GM21723 (cell line): Measurements from ENCODE around the gene VPS51.
"Not testable (repeated sequence)": the region's sequence is repeated elsewhere in the genome, so short reads cannot be mapped to it uniquely, and the experiment has no call there.

Experiments used
- ATAC-seq: cut with Tn5 transposase; IDR thresholded peaks from one replicate; pipeline ENCODE4 v1.9.1; 2021; ENCODE audit warnings: mild to moderate bottlenecking, moderate library complexity; ENCODE audit not compliant: unreplicated experiment

The VPS51 gene

DNA sequence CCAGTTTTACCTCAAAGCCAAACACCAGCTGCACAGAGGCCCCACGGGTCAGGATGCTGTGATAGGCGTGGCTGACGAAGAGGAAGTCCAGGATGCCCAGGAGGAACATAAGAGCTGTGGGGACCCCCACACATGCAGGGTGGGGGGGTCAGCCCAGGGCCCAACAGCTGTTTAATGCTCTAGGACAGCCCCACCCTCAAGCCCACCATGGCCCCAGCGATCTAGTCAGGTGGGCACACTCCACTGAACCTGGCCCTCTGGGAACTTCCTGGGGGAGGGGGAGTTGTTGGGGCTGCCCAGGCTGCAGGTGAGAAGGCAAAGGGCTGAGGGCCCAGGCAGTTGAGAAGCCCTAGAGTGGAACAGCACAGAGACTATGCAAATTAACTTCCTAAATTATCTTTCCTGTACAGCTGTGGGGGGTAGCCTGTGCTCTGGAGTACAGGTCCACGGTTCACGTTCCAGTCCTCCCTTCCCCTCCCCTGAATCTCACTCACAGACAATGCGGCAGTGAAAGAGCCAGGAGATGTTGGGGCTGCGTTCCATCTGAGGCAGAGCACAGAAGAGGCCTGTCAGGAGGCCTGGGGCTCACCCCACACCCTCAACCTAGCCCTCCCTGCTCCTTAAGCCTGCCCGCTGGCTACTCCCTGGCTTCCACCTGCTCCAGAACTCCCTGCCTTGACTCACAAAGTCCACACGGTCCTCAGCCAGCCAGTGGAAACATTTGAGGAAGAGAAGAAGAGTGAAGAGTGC is 36.4 kb downstream of the VPS51 start:
- peak; percentile 43 for ATAC-seq

DNA sequence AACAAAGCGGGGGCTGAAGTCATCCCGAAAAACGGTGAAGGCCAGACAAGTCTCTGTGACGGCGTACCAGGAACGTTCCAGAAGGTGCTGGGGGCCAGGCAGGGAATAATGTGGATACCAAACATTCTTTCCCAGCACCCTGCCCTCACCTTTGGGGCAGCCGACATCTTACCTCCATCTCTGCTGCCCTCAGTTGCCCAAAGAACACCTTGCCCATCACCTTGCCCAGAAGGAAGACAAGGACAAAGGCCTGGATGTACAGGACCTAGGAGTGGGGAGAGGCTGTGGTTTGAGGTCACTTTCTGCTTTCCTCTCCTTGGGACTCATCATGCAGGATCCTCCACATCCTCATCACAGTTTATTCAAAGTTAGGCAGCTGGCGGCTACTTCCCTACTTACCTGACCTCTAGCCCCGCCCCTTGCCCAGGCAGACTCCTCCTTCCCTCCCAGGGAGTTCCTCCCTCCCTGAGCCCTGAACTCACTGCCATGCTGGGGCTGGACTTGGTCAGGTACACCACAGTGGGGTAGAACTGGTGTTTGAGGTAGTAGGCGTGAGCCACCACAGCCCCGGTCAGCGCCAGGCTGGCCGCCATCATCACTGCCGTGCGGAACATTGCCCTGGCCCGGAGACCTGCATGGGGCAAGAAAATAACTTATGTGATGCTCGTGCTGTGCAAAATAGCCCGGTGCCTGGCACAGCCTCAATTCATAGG is 37.1 kb downstream of the VPS51 start:
- ATAC-seq = no peak

DNA sequence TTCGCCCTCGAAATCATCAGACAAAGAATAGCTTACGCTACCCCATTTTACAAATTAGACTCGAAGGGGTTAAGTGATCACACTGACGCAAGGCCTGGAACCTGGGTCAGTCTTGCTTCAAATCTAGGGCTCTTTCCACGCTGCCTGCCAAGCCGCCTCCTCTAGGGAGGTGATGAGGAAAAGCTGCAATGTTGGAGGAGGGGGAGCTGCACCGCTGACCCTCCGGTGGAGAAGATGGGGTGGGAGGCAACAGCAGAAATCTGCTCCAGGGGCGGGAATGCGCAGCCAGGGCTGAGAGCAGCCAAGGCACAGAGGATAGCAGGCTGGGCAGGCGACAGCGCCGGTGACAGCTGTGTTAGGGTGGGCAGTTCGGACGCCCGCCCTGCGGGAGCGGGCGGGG is 37.7 kb downstream of the VPS51 start:
- no peak for ATAC-seq

DNA sequence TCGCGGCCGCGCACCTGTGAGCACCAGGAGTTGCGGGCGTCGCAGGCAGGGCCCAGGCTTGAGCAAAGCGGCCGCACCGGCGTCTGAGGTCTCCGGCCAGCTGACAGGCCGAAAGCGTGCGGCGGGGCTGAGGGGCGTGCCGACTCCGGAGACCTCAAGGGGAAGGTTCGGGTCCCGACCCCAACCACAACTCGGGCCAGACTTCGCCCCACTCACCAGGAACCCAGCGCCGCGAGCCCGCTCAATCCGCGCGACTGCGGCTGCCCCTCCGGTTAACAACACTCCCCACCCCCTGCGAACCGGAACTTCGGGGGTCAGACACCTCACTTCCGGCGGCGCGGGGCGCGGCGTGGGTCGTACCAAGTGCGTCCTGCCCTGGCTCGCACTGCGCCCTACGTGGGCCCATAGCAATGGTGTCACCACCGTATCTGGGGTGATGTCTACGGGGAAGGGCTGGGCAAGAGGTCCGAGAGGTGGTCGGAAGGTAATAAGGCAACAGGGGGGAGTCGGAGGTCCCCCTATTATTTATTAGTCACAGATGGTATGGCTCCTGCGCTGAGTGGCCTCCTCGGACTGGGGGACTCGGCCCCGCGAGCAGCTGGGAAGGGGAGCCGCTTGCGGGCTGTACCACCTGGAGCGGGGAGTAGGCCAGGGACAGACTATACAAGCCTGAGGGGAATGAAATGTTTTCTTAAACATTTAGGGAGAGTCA is 38.4 kb downstream of the VPS51 start, which contains the start of gene SYVN1:
TSS of gene SYVN1 (minus strand) at position 280 of the 712 bp plus-strand sequence. CDS start 918 bp downstream, outside the sequence.
- peak; percentile 54 for ATAC-seq

DNA sequence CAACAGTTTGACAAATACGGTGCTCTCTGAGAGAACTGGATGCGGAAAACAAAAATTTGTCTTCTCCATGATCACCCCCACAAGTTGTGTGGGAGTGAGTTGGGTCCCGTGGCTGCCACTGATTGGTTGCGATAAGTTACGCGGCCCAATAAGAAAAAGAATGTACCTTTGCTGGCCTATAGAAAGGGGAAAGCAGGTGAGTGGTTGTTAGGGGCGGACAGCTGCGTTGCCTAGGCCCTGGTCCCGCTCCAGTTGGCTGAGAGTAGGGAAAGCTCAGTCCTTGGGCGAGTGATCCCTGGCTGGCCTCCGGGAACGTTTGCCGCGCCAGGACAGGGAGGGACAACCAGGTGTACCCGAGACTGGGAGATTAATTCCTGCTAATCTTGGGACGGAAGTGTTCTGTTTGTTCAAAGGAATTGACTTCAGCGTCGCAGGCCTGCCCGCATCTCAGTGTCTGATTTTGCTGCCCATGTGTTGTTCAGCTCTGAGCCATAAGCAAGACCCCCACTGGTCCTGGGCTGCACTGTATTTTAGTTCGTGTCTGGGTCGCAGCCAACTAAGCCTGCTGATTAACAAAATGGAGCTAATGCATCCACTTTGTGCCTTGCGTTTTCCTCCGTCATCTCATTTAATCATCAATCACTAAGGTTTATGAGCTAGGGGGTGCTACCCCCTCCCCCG is 39.1 kb downstream of the VPS51 start:
- ATAC-seq = peak; percentile 67

DNA sequence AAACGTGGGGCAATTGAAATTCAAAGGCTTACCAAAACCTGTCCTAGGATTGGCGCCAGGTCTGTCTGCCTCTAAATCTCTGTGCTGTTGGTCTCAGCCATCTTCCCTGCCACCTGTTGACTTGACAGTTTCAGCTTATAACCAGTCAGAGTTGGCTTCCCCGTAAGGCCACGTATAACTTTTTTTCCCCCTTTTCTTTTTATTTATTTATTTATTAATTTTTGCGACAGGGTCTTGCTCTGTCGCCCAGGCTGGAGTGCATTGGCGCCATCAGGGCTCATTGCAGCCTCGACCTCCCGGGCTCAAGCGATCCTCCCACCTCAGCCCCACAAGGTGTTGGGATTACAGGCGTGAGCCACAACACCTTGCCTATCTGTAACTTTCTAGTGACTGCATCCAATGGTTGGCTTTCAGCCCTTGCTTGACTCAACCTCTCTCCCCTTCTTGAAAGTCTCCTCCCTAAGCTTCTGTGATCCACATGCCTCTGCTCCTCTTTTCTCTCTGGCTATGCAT is 39.7 kb downstream of the VPS51 start:
- ATAC-seq = no peak

DNA sequence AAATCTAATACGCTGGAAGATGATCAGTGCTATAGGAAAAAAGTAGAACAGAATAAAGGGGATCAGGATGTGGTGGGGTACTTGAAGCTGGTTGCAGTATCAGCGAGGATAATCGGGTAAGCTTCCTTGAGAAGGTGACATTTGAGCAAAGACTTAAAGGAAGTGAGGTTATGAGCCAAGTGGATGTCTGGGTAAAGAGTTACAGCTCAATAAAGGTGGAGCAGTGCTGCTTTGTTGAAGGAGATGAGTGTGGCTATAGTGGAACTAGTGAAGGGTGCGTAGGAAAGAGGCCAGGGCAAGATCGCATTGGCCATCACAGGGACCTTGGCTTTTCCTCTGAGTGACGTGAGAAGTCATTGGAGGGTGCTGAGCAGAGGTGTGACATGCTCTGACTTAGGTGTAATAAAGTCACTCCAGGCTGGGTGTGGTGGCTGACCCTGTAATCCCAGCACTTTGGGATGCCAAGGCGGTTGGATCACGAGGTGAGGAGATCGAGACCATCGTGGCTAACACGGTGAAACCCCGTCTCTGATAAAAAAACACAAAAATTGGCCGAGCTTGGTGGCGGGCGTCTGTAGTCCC is 40.6 kb downstream of the VPS51 start:
- no peak for ATAC-seq

DNA sequence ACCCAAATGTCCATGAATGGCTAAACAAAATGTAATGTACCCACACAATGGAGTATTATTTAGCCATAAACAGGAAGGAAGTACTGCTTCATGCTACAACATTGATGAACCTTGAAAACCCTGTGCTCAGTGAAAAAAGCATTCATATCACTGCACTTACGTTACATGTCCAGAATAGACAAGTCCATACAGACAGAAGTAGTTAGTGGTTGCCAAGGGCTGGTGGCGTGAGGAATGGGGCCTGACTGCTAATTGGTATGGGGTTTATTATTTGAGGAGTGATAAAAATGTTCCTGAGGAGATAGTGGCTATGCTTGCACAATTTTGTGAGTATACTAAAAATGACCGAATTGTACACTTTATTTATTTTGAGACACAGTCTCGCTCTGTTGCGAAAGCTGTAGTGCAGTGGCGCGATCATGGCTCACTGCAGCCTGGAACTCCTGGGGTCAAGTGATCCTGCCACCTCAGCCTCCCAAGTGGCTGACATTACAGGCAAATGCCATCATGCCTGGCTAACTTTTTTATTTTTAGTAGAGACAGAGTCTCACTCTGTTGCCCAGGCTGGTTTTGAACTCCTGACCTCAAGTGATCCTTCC is 46.0 kb downstream of the VPS51 start:
- ATAC-seq = no peak

DNA sequence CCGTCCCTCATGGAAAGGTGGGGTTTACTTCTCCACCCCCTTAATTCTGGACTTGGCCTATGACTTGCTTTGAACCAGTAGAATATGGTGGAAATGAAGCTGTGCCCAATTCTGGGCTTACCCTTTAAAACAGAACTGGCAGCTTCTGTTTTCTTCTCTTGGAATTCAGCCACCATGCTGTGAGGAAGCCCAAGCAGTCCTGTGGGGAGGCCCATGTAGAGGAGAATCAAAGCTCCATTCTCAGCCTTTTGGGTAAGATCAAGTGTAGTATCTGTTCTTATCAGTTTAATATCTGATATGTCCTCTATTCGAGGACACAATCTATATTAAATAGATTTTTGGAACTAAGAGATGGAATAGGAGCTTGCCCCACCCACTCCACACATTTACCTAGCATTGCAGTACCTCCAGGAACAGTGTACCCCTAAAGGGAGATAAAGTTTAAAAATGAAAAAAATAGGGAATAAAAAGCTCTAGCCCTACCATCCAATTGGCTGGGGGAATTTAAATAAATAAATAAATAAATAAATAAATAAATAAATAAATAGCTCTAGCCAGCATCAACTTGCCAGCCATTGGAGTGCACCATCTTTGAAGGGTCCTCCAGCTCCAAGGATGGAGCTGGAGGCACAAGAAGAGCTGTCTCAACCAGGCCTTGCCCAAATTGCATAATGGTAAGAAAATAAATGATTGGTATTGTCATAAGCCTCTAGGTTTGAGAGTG is 51.5 kb downstream of the VPS51 start:
- ATAC-seq = no peak

DNA sequence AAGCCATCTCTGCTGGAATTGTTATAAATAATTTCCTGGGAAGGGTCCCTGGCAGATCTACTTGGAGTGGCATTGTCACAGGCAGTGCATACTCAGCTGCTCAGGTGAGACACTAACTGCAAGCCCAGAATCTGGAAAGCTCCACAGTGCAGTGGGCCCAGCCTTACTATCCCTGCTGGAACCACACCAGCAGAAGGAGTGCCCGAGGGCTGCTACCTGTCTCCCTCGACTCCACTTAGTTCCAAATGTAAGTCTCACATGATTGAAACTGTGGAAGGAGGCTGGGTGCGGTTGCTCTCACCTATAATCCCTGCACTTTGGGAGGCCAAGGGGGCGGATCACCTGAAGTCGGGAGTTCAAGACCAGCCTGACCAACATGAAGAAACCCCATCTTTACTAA is 52.6 kb downstream of the VPS51 start:
- no peak for ATAC-seq

DNA sequence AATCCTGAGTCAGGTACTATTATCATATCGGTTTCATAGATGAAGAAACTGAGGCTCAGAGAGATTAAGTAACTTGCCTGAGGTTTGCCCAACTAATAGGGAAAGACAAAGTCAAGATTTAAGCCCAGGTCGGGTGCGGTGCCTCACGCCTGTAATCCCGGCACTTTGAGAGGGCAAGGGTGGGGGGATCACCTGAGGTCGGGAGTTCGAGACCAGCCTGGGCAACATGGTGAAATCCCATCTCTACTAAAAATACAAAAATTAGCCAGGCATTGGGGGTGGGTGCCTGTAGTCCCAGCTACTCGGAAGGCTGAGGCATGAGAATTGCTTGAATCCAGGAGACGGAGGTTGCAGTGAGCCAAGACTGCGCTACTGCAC is 54.1 kb downstream of the VPS51 start:
- ATAC-seq = not testable (repeated sequence)

DNA sequence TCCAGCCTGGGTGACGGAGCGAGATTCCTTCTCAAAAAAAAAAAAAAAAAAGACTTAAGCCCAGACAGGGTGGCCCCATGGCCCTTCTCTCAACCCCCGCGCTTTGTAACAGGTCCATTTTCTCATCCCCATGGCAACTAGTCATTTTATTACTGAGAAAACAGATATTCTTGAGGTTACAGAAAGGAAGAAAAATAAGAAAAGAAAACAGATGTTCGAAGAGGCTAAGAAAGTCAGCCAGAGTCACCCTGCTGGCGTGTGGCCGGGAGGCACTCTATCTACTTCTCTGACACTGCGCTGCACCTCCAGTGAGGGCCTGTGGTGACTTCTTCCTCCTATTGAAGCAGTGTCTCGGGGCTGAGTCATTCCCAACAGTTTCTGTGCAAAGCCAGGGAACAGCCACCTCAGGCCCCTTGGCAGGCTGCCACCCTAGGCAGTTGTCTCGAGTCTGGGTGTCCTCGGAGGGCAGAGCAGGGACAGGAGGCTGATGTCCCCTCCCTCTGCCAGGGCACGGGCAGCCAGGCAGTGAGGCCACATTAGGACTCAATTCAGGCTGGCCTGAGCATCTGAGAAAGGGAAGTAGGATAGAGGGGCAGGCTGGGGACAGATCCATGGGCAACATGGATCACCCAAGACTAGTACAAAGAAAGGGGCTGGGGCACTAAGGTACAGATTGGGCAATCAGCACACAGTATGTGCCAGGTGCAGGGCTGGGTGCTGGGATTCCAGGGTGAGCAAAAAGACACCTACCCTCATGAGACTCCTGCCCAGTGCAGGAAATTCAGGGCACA is 54.7 kb downstream of the VPS51 start:
- ATAC-seq = peak; percentile 74

DNA sequence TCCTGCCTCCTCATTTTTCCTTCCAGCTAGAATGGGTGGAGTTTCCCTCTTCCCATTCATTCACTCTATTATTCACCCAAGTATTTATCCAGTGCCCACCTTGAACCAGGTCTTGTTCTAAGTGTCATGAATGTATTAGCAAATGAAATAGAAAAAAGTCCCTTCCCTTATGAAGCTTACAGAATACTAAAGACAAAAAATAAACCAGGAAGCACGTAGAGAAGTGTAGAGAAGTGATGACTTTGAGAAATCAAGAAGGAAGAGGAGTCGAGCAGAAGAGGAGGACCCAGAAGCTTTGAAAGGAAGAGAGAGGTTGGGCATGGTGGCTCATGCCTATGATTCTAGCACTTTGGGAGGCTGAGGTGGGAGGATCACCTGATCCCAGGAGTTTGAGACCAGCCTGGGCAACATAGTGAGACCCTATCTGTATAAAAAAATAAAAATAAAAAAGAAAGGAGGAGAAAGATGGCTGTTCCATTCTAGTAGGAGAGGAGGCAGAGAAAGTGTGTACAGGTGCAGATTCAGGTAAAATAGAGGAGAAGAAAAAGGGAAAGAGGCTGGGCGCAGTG is 55.4 kb downstream of the VPS51 start:
- no peak for ATAC-seq

DNA sequence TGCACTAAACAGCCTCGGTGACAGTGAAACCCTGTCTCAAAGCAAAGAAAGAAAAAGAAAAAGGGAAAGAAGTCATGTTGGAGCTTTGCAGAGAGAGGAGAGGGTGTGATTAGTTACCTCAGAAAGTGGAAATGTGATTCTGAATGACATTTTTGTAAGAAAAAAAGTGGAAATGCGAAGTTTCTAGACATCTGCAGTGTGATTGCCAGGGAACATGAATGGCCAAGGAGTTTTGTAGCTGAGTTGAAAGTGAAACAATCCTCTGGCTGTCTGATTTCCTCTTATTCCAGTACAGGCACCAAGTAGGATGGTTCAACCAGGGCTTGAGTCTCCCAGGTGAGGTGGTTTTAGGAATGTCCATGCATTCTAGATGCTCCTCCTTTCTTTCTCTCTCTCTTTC is 56.1 kb downstream of the VPS51 start:
- no peak for ATAC-seq

DNA sequence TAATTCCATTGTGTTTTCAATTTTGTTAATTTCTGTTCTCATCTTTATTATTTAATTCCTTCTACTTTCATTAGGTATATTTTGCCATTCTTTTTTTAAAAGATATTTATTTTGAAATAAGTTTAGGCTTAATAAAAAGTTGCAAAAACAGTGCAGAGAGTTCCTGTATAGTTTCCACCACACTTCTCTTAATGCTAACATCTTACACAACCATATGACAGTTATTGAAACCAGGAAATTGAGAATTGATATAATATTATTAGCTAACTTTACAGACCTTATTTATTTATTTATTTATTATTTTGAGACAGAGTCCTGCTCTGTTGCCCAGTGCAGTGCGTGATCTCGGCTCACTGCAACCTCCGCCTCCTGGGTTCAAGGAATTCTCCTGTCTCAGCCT is 60.2 kb downstream of the VPS51 start:
- ATAC-seq = no peak

DNA sequence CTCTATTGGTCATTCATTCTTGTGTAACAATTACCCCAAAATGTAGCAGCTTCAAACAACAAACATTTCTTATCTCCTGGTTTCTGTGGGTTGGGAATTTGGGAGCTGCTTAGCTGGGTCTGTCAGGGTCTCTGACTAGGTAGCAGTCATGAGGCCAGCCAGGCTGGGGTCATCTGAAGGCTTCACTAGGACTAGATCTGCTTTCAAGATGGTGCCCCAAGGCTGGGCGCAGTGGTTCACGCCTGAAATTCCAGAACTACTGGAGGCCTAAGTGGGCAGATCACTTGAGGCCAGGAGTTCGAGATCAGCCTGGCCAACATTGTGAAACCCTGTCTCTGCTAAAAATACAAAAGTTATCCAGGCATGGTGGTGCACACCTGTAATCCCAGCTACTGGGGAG is 60.9 kb downstream of the VPS51 start:
- no peak for ATAC-seq

DNA sequence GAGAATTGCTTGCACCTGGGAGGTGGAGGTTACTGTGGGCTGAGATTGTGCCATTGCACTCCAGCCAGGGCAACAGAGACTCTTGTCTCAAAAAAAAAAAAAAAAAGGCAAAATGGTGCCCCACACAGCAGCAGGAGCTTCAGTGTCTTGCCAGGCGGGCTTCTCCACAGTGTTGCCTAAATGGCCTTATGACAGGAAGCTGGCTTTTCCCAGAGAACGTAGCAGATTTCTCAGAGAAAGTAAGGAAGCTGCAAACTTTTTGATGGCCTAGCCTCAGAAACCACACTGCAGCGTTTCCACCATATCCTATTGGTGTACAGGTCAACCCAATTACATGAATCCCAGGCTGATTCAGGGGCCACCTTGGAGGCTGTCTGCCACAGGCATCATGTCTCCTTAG is 61.3 kb downstream of the VPS51 start:
- no peak for ATAC-seq

DNA sequence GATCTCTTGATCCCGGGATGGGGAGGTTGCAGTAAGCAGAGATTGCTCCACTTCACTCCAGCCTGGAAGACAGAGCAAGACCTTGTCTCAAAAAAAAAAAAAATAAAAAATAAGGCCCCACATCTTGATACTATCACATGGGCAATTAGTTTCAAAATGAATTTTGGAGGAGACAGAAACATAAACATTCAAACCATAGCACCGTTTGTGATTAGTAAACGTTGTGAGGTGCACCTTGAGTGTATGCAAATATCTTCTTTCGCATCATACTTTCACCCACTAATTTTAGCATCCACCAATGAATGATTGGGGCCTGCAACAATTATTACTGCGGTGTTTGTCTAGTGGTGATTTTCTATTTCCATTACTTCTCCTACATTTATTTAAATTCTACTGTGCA is 63.0 kb downstream of the VPS51 start:
- ATAC-seq = peak; percentile 90

DNA sequence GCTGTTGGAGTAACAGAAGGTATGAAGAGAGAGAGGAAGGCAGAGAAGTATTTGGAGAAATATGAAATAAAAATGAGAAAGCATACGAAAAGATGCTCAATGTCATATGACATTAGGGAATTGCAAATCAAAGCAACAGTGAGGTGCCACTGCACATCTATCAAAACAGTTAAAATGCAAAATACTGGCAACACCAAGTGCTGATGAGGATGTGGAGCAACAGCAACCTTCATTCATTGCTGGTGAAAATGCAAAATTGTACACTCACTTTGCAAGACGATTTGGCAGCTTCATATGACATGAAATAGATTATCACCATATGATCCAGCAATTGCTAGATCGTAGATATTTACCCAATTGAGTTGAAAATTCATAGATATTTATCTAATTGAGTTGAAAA is 64.6 kb downstream of the VPS51 start:
- ATAC-seq = no peak
